NCI-H1105 treated with DMSO at 0.1 percent for 48 hours (cell line): ENCODE measurements around the gene TBCEL.
"Not testable (repeated sequence)": the region's sequence is repeated elsewhere in the genome, so short reads cannot be mapped to it uniquely, and the experiment has no call there.

ENCODE experiments used
- DNase-seq: peaks from one replicate; lab custom pipeline; 2025; lab: John Stamatoyannopoulos, UW

Gene TBCEL, protein sequence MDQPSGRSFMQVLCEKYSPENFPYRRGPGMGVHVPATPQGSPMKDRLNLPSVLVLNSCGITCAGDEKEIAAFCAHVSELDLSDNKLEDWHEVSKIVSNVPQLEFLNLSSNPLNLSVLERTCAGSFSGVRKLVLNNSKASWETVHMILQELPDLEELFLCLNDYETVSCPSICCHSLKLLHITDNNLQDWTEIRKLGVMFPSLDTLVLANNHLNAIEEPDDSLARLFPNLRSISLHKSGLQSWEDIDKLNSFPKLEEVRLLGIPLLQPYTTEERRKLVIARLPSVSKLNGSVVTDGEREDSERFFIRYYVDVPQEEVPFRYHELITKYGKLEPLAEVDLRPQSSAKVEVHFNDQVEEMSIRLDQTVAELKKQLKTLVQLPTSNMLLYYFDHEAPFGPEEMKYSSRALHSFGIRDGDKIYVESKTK

DNA sequence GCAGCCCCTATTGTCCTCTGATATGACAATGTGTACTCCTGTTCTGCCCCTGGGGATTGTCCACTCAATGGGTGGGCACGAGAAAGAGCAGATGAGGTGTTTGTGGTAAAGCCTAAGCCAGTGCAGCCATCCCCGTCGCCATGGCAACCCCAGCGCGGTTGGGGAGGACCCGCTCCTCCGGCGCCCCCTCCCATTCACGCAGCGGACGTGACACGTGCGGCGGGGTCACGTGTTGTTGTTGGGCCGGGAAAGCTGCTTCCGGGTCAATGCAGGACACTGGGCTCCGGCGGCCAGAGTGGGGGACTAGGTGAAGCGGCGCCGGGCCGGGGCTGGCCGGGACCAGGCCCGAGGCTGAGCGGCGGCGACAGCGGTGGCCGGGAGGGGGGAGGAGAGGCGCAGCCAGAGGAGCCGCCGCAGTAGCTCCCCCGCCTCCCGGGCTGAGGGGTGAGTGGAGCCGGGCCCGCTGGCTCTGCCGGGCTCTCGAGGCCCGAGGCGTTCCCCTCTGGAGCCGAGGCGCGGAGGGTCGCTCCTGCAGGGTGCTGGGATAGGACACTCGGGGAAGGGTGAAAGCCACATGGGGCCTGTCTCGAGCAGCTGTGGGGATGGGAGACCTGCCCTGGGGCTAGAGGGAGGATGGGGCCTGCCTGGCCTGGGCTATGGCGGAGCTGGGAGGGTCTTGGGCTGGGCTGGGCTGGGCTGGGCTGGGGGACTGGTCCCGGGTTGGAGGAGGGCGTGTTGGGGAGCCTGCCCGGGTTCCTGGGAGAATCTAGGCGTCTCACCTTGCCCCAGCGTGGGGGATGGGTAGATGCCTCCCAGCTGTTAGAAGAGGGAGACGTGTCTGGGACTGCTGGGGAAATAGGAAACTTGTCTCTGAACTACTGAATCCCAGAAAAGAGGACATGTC lies at the start of gene TBCEL:
Gene TBCEL, plus strand, starts transcription at position 255 of the 904 bp plus-strand sequence. CDS start 21,589 bp downstream, outside the sequence.
- peak; percentile 94 for DNase-seq

DNA sequence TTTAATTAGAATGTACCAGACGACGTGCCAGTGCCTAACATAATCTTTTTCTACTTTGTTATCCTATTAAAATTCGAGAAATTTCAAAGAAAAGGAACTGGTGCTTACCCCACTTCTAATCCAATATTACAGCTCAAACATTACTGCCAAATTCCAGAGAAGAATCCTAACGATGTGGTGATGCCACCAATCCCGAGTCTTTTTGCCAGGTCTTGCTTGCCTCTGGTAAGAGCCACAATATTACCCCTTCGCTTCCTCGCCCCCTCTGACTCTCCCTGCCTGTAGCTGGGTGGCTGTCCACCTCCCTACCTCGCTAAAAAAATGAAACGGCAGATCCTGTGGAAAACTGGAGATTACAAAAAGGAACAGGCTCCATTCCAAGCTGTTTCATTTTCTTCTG lies 49.4 kb upstream of the TBCEL start:
- DNase-seq, result no peak

DNA sequence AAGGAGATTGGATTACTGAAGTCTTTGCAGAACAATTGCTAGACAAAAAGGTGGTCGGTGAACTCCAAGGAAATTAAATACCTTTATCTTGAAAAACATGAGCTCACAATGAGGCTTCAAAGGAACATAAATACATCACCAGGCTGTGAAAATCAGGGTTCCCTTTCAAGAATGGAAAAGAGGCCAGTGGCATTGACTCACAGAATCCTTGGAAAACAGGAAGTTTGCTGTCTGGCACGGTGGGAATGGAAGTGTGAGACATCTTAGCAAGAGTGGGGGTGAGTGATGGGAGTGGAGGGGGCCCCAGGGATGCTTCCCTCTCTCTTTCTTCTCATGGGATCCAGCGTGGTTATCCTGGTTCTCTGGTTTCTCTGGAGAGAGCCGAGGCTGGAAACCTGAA lies 48.9 kb upstream of the TBCEL start:
- DNase-seq, result no peak

DNA sequence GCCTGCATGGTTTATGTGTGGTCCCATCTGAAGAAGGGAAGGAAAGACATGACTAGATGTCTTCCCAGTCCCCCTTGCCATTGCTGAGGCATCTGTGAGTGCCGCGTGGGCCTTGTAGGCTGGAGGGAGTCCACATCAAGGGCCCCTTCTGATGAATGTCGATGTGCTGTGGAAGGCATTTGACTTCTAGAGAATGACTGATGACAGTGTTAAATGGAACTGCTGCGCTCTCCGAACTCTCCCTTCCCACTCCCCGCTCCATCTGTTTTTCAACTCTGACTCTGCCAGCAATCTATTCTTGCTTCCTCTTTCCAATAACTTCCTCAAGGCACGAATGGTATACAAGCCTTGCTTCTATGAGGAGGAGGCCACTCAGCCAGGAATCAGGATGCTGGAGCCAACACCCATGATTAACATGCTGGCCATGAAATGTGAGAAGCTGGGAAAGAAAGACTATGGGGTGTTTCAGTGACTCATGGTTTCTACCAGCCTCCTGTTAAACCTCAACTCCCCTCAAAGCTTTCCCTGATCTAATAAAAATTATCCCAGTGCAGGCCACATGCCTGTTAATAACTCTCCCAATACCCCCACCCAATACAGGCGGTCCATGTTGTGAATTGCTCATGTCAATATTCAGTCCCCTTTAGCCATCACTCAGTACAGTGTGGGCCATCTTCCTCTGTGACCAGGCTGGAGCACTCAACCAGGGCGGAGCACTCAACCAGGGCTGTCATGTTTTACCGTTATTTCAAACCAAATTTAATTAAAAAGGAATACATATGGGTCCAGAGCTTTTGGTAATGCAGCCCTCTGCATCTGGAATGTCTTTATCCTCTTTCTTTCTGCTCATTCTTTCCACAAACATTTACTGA lies 46.4 kb upstream of the TBCEL start:
- no peak for DNase-seq

DNA sequence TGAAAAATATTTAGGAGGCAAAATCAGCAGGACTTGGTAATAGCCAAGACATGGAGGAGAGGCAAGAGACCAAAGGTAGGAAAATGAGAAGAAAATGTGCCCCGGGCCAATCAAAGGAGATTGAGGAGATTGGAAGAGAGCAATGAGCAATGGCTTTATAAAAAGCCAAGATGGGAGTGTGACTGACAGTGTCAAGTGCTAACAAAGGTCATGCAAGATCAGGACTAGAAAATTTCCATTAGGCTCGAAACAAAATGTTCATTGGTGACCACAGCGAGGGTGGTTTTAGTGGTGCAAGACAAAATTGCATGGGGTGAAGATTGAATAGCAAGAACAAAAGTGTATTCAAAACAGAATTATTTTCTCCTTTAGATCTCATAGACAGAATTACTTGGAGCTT lies 45.2 kb upstream of the TBCEL start:
- no peak for DNase-seq

DNA sequence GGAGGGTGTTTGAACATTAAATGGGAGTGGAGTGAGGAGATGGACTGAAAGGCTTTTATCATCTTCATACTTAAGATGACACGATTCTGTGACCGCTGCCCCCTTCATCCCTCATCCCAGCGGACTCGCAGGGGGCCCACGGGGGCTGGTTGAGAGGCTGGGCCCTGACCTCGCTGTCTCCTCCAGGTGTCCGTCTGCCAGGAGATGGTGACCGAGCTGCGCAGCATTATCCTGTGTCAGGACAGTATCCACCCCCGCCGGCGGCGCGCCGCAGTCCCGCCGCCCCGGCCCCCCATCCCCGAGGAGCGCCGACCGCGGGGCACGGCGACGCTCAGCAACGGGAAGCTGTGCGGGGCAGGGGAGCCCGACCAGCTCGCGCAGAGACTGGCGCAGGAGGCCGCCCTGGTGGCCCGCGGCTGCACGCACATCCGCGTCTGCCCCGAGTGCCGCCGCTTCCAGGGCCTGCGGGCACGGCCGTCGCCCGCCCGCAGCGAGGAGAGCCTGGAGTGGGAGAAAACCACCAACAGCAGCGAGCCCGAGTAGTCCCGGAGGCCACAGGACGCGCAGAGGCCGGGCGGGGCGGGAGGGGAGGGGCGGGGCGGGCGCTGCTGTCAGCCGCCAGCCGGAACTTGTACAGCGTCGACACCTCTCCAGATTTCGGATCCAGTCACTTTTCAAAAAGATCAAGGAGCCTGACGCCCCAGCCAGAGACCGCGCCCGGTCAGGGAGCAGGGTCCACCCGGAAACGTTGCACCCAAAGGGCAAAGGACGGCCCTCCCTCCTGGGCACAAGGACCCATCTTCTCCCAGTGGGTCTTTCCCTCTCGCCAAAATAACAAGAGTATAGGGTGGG lies 38.0 kb upstream of the TBCEL start:
- DNase-seq, result peak; percentile 79

DNA sequence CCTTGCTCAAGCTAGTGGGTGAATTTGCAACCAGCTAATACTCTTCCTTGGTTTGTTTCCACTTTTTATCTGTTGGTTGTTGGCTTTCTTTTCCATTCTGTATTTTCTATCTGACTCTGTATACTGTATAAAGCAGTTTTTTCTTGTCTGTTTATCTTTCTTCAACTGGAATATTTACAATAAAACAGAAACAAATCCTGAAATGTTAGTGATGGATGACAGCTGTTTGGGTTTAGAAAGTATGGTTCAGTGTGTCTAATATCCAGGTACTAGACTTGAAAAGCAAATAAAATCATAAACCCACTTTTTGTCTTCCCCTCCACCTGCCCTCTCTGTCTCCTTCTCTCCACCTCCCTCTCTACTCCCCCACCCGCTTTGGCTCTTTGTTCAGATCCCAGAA lies 35.3 kb upstream of the TBCEL start:
- DNase-seq, result no peak

DNA sequence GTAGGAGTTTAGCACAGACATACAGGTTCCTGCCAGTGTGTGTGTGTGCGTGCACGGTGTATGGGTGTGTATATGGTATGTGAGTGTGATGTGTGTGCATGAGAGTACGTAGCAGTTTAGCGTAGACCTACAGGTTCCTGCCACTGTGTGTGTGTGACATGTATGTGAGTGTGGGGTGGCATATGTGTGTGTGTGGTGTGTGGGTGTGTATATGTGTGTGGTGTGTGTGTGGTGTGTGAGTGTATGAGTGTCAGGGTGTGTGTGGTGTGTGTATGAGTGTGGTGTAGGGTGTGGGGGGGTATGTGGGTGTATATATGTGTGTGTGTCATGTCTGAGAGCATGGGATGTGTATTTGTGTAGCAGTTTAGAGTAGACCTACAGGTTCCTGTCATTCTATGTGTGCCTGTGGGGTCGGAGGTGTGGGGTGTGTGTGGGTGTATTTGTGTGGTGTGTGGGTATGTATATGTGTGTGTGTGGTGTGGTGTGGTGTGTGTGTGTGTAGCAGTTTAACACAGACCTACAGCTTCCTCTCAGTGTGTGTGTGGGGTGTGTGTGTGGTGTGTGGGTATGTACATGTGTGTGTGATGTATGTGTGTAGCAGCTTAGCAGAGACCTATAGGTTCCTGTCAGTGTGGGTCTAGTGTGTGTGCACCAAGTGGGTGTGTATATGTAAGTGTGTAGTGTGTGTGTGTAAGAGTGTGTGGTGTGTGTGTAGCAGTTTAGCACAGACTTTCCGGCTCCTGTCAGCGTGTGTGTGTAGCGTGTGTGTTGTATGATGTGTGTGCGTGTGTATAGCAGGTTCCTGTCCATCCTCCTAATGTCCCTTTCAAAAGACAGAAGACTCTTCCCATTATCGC lies 31.8 kb upstream of the TBCEL start:
- no peak for DNase-seq

DNA sequence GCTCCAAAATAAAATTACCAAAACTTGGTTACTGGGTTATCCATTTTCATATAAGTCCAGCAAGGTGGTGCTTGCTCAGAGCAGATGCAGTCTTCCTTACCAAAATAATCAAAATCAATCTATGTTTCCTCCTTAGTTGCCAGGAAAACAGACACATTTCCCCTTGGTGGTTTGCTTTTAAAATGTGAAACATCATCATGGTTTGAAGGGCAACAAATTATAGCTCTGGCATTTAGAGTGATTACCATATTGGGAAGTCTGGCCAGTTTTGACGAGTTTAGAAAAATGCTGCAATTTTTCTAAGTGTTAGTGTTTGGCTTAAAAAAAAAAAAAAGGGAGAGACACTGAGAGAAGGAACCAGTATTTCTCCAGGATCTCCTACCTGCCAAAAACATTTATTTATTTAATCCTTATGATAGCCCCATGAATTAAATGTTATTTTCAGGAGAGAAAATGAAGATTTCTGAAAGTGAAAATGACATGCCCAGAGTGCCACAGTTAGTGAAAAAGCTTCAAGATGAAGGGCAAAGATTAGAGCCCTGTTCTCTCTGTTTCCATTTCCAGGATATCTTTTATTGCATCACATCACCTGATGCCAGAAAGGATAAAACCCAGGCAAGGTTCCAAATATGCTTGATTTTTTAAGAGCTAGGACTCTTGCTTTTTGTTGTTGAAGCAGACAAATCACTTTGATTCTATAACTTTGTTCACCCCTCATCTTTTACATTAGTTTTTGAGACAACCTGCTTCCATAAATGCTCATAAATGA lies 29.6 kb upstream of the TBCEL start:
- DNase-seq, result no peak

DNA sequence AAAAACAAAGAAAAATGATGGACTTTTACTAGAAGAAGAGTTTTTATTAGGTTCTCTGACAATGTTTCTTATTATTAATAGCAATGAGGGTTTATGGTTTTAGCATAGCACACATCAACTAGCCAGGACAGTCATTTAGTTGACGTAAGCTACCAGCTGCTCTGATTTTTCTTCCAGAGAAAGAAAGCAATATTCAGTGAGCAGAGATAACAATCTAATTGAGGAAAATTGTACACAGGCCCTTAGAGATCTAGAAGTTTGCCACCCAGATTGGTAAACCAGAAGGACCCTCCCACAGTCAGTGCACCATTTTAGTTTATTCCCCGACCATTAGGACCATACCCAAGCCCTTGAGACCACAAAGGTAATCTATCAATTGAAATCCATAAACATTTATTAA lies 28.7 kb upstream of the TBCEL start:
- no peak for DNase-seq

DNA sequence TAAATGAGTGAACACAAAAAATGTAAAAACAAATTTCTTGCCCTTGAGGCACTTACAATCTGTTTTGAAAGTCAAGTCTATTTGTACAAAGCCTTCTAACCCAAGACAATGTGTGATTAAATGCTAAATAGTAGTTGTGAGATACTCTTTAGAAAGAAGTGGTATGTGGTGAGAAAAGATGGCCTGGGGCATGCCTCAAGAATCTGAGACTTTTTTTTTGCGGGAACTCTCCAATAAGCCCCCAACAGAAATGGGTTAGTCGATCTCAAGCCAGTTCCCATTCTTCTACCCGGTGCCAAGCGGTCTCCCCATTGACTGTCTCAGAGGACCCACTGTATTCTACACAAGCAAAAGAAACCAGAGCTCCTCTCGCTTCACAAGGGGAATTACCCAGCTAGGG lies 26.9 kb upstream of the TBCEL start:
- DNase-seq, result no peak

DNA sequence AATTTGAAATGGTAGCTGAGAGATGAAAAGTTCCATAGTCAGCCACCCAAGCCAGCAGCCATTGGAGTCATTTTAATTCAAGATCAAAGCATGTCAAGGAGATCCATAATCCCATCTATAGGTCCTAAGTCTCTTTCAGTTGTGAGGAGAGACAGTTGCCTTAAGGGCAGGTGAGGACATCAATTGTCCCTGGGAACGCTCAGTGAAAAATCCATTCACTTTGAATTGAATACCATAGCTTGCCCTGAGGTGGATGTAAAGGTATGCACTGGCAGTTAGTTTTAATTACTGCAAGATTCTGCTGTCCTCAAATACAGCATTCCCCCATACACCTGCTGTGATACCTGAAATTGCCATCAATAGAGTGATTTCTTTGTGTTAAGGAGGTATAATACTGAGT lies 25.3 kb upstream of the TBCEL start:
- no peak for DNase-seq

DNA sequence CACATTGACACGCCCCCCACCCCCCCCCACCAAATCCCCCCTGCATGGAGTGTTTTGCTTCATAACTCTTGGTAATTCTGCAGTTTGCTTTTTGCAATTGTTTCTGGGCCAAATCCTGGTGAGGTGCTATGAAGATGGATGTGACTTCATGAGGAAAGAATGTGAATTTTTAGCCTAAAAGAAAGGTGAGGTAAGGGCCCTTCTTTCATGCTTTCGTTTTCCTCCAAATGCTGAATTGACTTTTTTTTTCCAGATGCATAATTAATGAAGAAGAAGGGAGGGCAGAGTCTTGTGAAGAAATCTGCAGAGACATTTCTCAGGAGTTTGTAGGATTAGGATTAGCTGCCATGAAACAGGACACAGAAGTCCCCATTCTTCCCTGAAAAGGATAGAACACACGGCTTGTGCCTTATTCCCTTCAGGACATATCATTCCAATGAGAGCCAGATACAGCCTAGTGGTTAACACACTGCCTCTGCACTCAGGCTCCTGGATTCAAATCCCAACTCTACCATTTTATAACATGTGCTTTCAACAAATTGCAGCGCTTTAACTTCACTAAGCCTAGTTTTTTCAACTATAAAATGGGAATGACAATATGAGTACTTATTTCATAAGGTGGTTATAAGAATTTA lies 19.6 kb upstream of the TBCEL start:
- no peak for DNase-seq

DNA sequence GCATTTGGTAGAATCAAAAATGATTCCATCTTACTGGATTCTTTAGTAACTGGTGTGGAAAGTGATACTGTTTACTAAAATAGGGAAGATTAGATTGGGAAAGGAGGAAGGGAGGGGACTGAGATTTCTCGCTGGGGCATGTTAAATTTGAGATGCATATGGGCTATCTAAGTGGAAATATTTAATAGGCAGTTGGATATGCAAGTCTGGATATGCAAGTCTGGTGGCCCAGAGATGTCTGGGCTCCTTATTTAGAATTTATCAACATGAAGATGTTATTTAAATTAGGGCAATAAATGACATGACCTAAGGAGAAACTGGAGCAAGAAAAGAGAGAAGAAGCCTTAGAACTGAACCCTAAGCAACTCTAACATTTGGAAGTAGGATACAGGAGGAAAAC lies 17.0 kb upstream of the TBCEL start:
- no peak for DNase-seq

DNA sequence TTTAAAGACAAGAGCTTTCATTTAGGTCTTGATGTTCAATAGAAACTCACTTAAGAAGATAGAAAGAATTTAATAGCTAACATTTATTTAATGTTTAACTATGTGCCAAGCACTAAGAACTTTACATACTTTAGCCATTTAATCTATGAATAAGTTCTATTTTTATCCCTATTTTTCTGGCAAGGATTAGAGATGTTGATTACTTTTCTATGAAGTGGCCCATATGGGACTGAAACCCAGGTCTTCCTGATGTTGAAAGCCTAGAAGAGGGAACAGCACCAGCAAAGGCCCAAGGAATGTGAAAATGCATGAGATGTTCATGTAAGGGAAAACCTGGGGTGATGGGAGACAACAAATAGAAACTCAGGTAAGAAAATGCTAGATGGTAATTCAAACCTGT lies 15.4 kb upstream of the TBCEL start:
- no peak for DNase-seq

DNA sequence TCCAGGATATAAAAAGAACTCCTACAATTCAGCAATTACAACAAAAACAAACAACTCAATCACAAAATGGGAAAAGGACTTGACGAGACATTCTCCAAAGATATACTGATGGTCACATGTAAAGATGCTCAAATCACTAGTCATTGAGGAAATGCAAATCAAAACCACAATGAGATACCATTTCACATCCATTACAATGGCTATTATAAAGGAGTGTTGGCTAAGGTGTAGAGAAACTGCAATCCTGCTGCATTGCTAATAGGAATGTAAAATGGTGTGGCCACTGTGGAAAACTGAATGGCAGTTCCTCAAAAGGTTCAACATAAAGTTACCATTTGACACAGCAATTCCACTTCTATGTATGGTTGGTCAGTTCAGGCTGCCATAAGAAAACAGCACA lies 11.8 kb upstream of the TBCEL start:
- no peak for DNase-seq

DNA sequence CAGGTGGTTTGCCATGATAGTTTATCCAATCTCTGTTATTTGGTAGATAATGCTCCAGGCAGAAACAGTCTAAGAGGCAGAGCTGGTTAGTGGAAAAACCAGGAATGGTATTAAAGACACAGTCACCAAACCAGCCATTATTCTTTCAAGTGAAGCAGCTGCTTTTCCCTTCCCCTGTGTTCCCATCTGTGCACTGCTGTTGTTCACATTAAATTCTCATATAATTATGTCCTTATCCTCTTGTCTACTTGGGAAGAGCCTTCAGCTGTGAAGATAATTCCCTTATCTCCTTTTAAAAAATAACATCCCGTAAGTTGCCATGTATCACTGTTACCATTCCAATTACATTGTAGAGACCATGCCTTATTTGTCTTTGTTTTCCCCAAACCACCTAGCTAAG lies 5.2 kb upstream of the TBCEL start:
- DNase-seq, result no peak

DNA sequence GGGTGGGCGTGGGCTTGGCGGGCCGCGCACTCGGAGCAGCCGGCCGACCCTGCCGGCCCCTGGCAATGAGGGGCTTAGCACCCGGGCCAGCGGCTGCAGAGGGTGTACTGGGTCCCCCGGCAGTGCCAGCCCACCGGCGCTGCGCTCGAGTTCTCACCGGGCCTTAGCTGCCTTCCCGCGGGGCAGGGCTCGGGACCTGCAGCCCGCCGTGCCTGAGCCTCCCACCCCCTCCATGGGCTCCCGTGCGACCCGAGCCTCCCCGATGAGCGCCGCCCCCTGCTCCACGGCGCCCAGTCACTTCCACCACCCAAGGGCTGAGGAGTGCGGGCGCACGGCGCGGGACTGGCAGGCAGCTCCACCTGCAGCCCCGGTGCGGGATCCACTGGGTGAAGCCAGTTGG lies 2.2 kb upstream of the TBCEL start:
- not testable (repeated sequence) for DNase-seq

DNA sequence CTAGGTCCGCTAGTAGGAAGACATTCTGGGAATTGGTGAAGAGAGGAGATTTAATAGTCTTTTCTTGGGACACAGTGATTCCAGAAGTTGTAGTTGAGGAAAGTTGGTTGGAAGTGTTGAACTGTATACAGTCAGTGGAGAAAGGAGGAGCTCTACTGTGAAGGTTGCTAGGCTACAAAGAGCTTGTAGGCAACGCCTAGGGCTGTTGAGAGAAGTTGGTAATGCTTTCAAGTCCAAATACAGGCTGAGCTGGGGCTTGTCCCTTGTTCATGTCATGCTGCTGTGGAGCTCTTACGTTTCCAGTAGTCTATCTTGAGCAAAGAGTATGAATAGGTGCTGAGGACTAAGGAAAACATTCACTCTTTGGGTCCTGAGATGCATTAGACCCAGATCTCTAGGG lies 1.1 kb downstream of the TBCEL start:
- DNase-seq, result no peak
